Muscle of arm (tissue), 12 donors: ENCODE data around the gene NAA15. TPM values are rescaled to one million over a fixed set of nuclear protein-coding genes. Genes with fewer than 3 reads are reported as not detected.
A peak's percentile ranks its signal among the peaks of the same experiment; 100 is the strongest.
"Not testable (repeated sequence)": the region's sequence is repeated elsewhere in the genome, so short reads cannot be mapped to it uniquely, and the experiment has no call there.

Source experiments
- DNase-seq: peaks from one replicate; pipeline ENCODE4 v3.0.0-alpha.2; 2013
- polyA plus RNA-seq, 12 donors: library from polyadenylated mRNA; unstranded; fragments of 120-200 nt; gene quantifications; one replicate each; pipeline ENCODE4 v1.2.1, GENCODE V29; 2013; ENCODE audit not compliant: insufficient read length in 12 of 12

The NAA15 gene
- polyA plus RNA-seq, 12 donors, result 24.7 to 200 (median 31.1) TPM

- peak; percentile 98 for DNase-seq
Measured at GRCh38 chr4:139295206-139295941, 5.9 kb upstream of the NAA15 start.

DNA sequence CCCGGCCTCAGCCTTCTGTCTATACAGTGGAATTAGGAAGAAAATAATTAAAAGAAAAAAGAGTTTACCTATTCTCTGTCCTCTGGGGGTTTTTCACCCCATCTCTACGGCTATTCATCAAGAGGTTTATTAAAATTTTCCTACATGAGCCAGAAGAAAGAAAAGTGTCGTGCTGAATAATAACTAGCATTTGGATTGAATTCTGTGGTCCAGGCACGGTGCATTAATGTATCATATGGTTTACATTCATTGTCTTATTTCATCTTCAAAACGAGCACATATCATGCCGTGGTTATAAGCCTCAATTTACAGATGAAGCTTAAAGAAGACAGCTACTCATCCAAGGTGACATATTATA, 5.4 kb upstream of the NAA15 start:
- no peak for DNase-seq

- no peak for DNase-seq
Measured at GRCh38 chr4:139297001-139297410, 4.3 kb upstream of the NAA15 start.

- no peak for DNase-seq
Measured at GRCh38 chr4:139299536-139299935, 1.8 kb upstream of the NAA15 start.

DNA sequence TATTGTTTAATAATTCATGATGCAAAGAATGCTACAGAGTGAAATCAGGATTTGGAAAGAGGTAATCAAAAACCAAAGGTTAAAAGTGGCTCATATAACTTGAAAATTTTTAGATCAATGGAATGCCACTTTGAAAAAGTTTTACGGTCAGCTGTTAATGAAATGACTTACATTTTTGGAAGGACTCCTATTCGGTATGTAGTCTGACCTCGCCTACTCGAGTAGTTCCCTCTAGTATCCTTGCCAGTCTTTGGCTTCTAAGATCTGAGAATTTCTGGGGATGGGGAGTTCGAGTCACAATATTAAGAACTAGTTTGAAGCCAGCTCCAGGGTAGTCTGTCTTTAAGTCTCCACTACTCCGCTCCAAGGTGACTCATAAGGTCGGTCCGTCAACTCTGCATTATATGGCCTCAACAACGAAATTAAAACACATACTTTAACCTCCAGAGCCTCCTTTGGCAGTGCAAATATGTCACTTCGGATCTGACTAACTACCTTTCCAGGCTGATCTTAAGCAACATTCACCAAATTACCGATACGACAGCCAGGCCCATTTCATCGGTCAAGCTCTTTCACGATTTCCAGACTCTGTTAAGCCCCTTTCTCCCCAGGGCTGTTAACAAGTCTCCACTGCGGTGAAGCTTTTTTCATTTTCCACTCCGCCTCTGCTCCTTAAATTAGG, 733 bp upstream of the NAA15 start:
- no peak for DNase-seq

- DNase-seq, result peak; percentile 53
Measured at GRCh38 chr4:139301821-139302611, 711 bp downstream of the NAA15 start, which contains the start of gene NDUFC1. Gene NDUFC1, minus strand, starts transcription at chr4:139302477. Its CDS starts 6,679 bp downstream, at chr4:139295798.

GRCh38 chr4:139304920-139305319, 3.6 kb downstream of the NAA15 start:
- no peak for DNase-seq

DNA sequence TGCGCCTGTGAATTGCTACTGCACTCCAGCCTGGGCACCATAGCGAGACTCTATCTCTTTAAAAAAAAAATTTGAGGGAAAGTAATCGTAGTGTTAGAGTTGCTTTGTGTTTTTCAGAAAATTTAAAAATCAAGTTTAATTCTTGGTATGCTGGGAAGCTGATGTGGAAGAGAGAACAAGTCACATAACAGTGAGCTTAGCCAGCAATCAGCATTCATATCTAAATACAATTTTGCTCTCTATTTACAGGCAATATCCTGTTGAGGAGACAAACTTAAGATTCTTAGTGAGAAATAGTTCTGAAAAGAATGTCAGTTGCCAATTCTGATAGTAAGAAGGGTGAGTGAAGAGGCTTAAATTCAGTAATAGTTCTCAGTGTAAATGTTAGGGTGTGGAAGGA, 10.6 kb downstream of the NAA15 start:
- no peak for DNase-seq

DNA sequence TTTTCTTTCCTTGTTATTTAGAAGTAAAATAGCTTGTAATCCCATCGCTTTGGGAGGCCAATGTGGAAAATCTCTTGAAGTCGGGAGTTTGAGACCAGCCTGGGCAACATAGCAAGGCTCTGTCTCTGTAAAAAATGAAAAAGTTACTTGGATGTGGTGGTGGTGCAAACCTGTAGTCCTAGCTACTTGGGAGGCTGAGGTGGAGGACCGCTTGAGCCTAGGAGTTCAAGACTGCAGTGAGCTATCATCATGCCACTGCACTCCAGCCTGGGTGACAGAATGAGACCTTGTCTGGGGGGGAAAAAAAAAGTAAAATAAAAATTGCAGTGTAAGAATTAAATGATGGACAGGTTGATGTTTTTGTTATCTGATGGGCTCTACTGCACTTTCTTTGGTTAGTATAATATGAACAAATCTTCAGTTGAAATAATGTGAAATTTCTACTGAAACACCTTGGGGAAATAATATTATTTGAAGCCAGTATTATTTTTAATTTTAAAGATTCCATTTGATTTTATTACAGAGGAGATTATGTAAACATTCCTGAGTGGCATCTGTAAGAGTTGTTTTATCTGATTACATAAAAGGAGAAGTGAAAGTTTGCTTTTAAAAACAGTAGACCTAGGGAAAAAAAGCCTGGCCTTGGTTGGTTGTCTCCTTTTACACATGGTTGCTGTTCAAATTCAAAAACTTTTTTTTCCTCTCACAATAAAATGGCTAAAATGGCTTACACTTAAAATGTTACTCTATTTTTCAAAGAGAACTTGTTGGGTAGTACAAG, 11.4 kb downstream of the NAA15 start:
- no peak for DNase-seq

- DNase-seq, result not testable (repeated sequence)
Measured at GRCh38 chr4:139313414-139313813, 12.1 kb downstream of the NAA15 start.

DNA sequence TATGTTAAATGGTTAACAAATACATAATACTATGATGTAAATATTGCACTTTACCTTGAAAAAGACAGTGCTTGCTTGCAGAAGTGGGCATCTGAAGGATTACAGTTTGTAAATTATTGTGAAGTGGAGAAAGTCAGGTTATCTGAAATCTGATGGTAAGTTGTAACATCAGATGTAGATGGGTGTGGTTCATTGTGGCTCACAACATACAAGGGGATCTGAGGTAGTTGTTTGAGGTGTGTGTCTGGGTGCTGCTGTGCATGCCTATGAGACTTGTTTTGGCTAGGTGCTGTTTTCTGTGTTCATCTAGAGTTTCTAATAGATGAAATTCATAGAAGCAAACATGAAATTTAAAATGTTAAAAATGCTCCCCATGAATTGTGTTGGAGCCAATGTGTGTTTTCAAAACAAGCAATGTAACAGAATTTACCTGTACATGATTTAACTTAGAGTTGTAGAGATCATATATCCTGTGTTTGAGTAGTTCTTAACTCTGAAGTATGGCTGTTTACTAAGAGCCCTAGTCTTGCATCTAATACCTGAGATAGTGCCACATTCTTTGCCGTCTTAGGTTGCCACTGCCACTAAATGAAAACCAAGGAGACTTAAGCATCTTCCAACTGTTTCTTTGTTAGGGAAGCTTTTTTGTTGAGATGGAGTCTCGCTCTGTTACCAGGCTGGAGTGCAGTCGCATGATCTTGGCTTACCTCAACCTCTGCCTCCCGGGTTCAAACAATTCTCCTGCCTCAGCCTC, 12.9 kb downstream of the NAA15 start:
- no peak for DNase-seq

GRCh38 chr4:139315221-139315675, 13.9 kb downstream of the NAA15 start:
- DNase-seq, result no peak

DNA sequence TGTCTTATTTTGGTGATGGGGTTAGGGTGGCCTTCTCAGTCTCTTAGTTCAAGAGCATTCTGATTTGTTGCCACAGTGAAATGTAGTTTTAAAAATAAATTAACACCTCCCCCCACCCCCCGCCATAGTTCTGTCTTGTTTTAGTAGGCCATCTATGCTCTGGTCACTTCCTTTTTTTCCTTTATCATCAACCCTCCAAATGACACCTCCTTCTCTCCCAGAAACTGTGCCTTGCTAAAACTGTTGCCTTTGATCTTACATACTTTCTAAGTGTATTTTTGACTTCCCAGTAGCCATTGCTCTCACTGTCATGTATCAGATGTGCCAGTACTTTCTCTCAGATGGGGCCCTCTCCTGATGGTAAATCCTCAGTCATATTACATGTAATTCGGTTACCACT, 15.4 kb downstream of the NAA15 start:
- no peak for DNase-seq

- DNase-seq, result no peak
Measured at GRCh38 chr4:139317635-139318034, 16.3 kb downstream of the NAA15 start.

DNA sequence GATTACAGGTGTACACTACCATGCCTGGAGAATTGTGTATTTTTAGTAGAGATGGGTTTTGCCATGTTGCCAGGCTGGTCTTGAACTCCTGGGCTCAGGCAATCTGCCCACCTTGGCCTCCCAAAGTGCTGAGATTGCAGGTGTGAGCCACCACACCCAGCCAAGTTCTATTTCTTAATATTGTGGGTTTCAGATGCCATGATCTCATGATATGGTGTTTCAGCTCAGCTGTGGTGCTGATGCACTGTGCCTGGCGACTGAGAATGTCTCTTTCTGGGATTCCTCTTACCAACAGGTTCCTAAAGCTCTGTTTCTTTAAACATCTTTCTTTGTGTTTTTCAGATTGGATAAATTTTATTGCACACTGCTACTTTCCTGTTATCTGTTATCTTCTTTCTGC, 18.3 kb downstream of the NAA15 start:
- DNase-seq, result no peak

DNA sequence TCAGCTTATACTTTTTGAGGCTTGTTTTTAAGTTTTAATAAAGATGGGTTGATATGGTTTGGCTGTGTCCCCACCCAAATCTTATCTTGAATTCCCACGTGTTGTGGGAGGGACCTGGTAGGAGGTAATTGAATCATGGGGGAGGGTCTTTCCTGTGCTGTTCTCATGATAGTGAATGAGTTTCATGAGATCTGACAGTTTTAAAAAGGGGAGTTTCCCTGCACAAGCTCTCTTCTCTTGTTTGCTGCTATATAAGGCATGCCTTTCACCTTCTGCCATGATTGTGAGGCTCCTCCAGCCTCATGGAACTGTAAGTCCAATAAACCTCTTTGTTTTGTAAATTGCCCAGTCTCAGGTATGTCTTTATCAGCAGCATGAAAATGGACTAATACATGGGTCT, 20.8 kb downstream of the NAA15 start:
- not testable (repeated sequence) for DNase-seq

DNA sequence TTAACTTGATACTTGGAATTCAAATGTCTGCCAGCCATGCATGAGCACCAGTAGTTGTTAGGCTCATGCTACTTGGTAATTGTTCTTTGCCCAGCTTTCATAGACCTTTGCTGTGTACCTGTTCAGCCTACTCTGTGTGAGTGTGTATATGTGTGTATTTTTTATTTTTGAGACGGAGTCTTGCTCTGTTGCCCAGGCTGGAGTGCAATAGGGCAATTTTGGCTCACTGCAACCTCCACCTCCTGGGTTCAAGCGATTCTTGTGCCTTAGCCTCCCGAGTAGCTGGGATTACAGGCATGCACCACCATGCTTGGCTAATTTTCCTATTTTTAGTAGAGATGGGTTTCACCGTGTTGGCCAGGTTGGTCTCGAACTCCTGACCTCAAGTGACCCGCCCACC, 21.2 kb downstream of the NAA15 start:
- DNase-seq, result not testable (repeated sequence)

DNA sequence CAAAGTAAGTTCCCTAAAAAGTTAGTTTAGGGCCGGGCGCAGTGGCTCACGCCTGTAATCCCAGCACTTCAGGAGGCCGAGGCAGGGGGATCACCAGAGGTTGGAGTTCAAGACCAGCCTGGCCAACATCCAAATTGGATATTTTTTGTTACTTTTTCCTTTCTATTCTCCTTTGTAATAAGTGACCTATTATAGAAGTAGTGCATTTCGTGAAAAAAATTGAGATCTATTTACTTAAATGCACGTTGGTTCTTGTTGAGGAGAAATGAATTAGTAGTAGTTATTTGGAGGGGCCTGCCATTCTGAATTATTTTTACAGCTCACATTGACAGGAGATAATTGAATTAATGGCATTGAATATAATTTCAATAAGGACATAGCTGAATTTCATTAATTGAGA, 23.3 kb downstream of the NAA15 start:
- no peak for DNase-seq

- no peak for DNase-seq
Measured at GRCh38 chr4:139329665-139330200, 28.4 kb downstream of the NAA15 start.

DNA sequence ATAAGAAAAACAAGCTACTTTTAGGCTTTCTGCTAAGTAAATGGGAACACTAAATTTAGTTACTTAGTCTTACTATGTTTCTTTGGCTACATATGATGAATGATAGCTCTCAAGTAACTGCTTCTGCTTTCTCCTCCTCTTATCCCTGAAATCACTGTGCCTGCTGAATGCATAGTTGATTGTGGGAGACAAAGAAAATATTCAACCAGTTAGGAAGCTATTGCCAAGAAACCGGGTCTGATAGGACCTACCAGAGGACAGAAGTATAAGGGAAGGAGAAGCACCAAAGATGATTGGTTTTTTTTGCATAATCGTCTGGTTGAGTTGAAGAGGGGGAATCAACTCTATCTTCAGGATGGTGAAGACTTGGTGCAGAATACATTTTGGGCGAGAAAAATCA, 29.0 kb downstream of the NAA15 start:
- DNase-seq, result no peak

DNA sequence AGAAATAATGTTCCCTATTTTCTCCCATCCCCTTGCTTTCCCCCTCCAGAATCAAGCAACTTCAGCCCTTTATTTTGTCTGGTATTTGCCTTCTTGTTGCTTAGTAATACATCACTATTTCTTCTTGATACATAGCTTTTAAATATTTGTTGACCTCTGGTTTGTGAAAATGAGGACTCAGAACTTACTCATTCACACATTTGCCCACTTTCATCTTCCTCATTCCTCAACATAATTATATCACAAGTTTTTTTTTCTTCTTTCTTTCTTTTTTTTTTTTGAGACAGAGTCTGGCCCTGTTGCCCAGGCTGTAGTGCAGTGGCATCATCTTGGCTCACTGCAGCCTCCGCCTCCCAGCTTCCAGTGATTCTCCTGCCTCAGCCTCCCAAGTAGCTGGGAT, 29.9 kb downstream of the NAA15 start:
- DNase-seq, result no peak
